ENCODE data around the gene GOLGA1.
A peak's percentile ranks its signal among the peaks of the same experiment; 100 is the strongest.
"Not testable (repeated sequence)": the region's sequence is repeated elsewhere in the genome, so short reads cannot be mapped to it uniquely, and the experiment has no call there.

Gene GOLGA1

GRCh38 chr9:124860582-124861341, 80.1 kb downstream of the GOLGA1 start:
- no peak for DNase-seq (ENCODE audit: low read depth in 4 of 4, low spot score in 1 of 4)

- DNase-seq (ENCODE audit: low read depth in 4 of 4, low spot score in 1 of 4), result no peak
These were observed 80.9 kb downstream of the GOLGA1 start for GRCh38 chr9:124859803-124860581.

- DNase-seq (ENCODE audit: low read depth in 4 of 4, low spot score in 1 of 4), result no peak
These were observed 82.4 kb downstream of the GOLGA1 start for GRCh38 chr9:124858330-124859046.

GRCh38 chr9:124857533-124858162, 83.2 kb downstream of the GOLGA1 start:
- no peak for DNase-seq (ENCODE audit: low read depth in 4 of 4, low spot score in 1 of 4)

GRCh38 chr9:124855944-124856765, 84.7 kb downstream of the GOLGA1 start:
- DNase-seq (ENCODE audit: low read depth in 4 of 4, low spot score in 1 of 4), result peak in 2 of 4 experiments; percentile 14 to 32

GRCh38 chr9:124855566-124855943, 85.3 kb downstream of the GOLGA1 start:
- no peak for DNase-seq (ENCODE audit: low read depth in 4 of 4, low spot score in 1 of 4)

GRCh38 chr9:124854822-124855221, 86.1 kb downstream of the GOLGA1 start:
- no peak for DNase-seq (ENCODE audit: low read depth in 4 of 4, low spot score in 1 of 4)

GRCh38 chr9:124854161-124854560, 86.7 kb downstream of the GOLGA1 start:
- no peak for DNase-seq (ENCODE audit: low read depth in 4 of 4, low spot score in 1 of 4)

GRCh38 chr9:124853605-124854143, 87.2 kb downstream of the GOLGA1 start:
- no peak for DNase-seq (ENCODE audit: low read depth in 4 of 4, low spot score in 1 of 4)

- DNase-seq (ENCODE audit: low read depth in 4 of 4, low spot score in 1 of 4), result peak in 2 of 4 experiments; percentile 60 to 63
These were observed 87.9 kb downstream of the GOLGA1 start, which contains the start of gene WDR38 for GRCh38 chr9:124852829-124853531. Gene WDR38 (plus strand): TSS chr9:124853460. CDS start chr9:124853532, 72 bp downstream.

GRCh38 chr9:124852121-124852828, 88.6 kb downstream of the GOLGA1 start:
- DNase-seq (ENCODE audit: low read depth in 4 of 4, low spot score in 1 of 4), result no peak

GRCh38 chr9:124849801-124850200, 91.1 kb downstream of the GOLGA1 start:
- DNase-seq (ENCODE audit: low read depth in 4 of 4, low spot score in 1 of 4), result no peak

- DNase-seq (ENCODE audit: low read depth in 4 of 4, low spot score in 1 of 4), result no peak
These were observed 93.9 kb downstream of the GOLGA1 start for GRCh38 chr9:124846969-124847368.

GRCh38 chr9:124846467-124846866, 94.4 kb downstream of the GOLGA1 start:
- DNase-seq (ENCODE audit: low read depth in 4 of 4, low spot score in 1 of 4), result not testable (repeated sequence)

- DNase-seq (ENCODE audit: low read depth in 4 of 4, low spot score in 1 of 4), result no peak
These were observed 96.6 kb downstream of the GOLGA1 start for GRCh38 chr9:124844291-124844690.

GRCh38 chr9:124843456-124844034, 97.3 kb downstream of the GOLGA1 start:
- no peak for DNase-seq (ENCODE audit: low read depth in 4 of 4, low spot score in 1 of 4)

- DNase-seq (ENCODE audit: low read depth in 4 of 4, low spot score in 1 of 4), result no peak
These were observed 99.6 kb downstream of the GOLGA1 start for GRCh38 chr9:124841075-124841821.
